GM23338 (cell line): Measurements from ENCODE around the gene SNRPA. TPM values are rescaled to one million over a fixed set of nuclear protein-coding genes. Genes with fewer than 3 reads are reported as not detected.

Experiments used
- ATAC-seq: fragments of 200-7000 bp; cut with Tn5 transposase; 3 replicates; pipeline ENCODE4 v1.9.1; 2020
- DNase-seq: peaks from one replicate; pipeline ENCODE4 v3.0.0-alpha.2; 2015; ENCODE audit warnings: low spot score
- H2AFZ ChIP-seq: fragments of 200-600 bp; sonication (generic); 2 replicates; pipeline ENCODE4 v1.8.0; 2016; ENCODE audit warnings: antibody characterized with exemption, mild to moderate bottlenecking, moderate library complexity
- H3F3A ChIP-seq: fragments of 200-600 bp; sonication (generic); replicated peaks from 2 replicates; pipeline ENCODE4 v1.8.0; 2017; ENCODE audit warnings: antibody characterized with exemption, mixed run types, low read depth
- H3K27ac ChIP-seq: fragments of 200-600 bp; sonication (generic); 2 replicates; pipeline ENCODE4 v1.6.1; 2016; ENCODE audit warnings: low read depth
- H3K27me3 ChIP-seq: fragments of 200-600 bp; sonication (generic); 2 replicates; pipeline ENCODE4 v1.8.0; 2016; ENCODE audit warnings: mild to moderate bottlenecking, mixed run types, moderate library complexity; ENCODE audit not compliant: insufficient read depth
- H3K36me3 ChIP-seq: fragments of 200-600 bp; sonication (generic); 2 replicates; pipeline ENCODE4 v1.8.0; 2016; ENCODE audit warnings: mild to moderate bottlenecking; ENCODE audit not compliant: insufficient read depth
- H3K4me1 ChIP-seq: fragments of 200-600 bp; sonication (generic); 2 replicates; pipeline ENCODE4 v1.8.0; 2016; ENCODE audit warnings: mild to moderate bottlenecking, moderate library complexity; ENCODE audit not compliant: insufficient read depth
- H3K4me2 ChIP-seq: fragments of 200-600 bp; sonication (generic); 2 replicates; pipeline ENCODE4 v1.7.1; 2017; ENCODE audit warnings: mixed run types
- H3K4me3 ChIP-seq: fragments of 200-600 bp; sonication (generic); 2 replicates; pipeline ENCODE4 v1.6.1; 2016; ENCODE audit warnings: mixed run types
- H3K79me2 ChIP-seq: fragments of 200-600 bp; sonication (generic); replicated peaks from 2 replicates; pipeline ENCODE4 v1.8.0; 2017; ENCODE audit warnings: mild to moderate bottlenecking; ENCODE audit not compliant: insufficient read depth
- H3K9me2 ChIP-seq: fragments of 200-600 bp; sonication (generic); 2 replicates; pipeline ENCODE4 v1.8.0; 2017; ENCODE audit not compliant: insufficient read depth
- H4K20me1 ChIP-seq: fragments of 200-600 bp; sonication (generic); replicated peaks from 2 replicates; pipeline ENCODE4 v1.8.0; 2017; ENCODE audit warnings: mild to moderate bottlenecking; ENCODE audit not compliant: insufficient read depth
- H3K27ac Mint-ChIP-seq: 2 replicates; pipeline ENCODE4 v1.8.0; 2020; ENCODE audit warnings: inconsistent platforms, mild to moderate bottlenecking, moderate library complexity, mixed read lengths
- H3K27me3 Mint-ChIP-seq: 3 replicates; pipeline ENCODE4 v1.8.0; 2022; ENCODE audit warnings: low read depth, mild to moderate bottlenecking, moderate library complexity, mixed read lengths, inconsistent platforms; ENCODE audit not compliant: insufficient read depth, poor library complexity
- H3K36me3 Mint-ChIP-seq: 3 replicates; pipeline ENCODE4 v1.8.0; 2021; ENCODE audit warnings: low read depth, mild to moderate bottlenecking, inconsistent platforms, moderate library complexity, mixed read lengths
- H3K4me1 Mint-ChIP-seq: 3 replicates; pipeline ENCODE4 v1.8.0; 2020; ENCODE audit warnings: mild to moderate bottlenecking, inconsistent platforms, mixed read lengths
- H3K4me3 Mint-ChIP-seq: 3 replicates; pipeline ENCODE4 v1.8.0; 2021; ENCODE audit warnings: moderate library complexity, mild to moderate bottlenecking, inconsistent platforms, mixed read lengths
- H3K9me3 Mint-ChIP-seq: 3 replicates; pipeline ENCODE4 v1.8.0; 2020; ENCODE audit warnings: moderate library complexity, mild to moderate bottlenecking, inconsistent platforms, mixed read lengths
- CREB1 ChIP-seq: fragments of 250-450 bp; sonication (Bioruptor Pico); IDR thresholded peaks from 2 replicates; pipeline ENCODE4 v1.5.0; 2020; ENCODE audit warnings: low read depth, mild to moderate bottlenecking, moderate library complexity
- CTCF ChIP-seq, 2 experiments: fragments of 200-600 bp in 1 of 2; sonication (generic) in 1 of 2; conservative IDR thresholded peaks; 2 replicates each; pipeline versions ENCODE4 v1.5.1 to v1.6.1; 2016 to 2017; ENCODE audit warnings: antibody characterized with exemption in 2 of 2, low read depth in 2 of 2, mild to moderate bottlenecking in 2 of 2, moderate library complexity in 1 of 2
- ETS1 ChIP-seq: IDR thresholded peaks from 2 replicates; pipeline ENCODE4 v1.6.1; 2016; ENCODE audit warnings: antibody characterized with exemption
- EZH2 ChIP-seq: fragments of 200-600 bp; sonication (generic); IDR thresholded peaks from one replicate; pipeline ENCODE4 v1.8.0; 2017; ENCODE audit warnings: antibody characterized with exemption, mild to moderate bottlenecking, low read depth; ENCODE audit not compliant: unreplicated experiment
- EZH2phosphoT487 ChIP-seq: fragments of 200-600 bp; sonication (generic); IDR thresholded peaks from one replicate; pipeline ENCODE4 v1.8.1; 2018; ENCODE audit warnings: antibody characterized with exemption; ENCODE audit not compliant: unreplicated experiment
- JUNB ChIP-seq: IDR thresholded peaks from one replicate; pipeline ENCODE4 v1.6.1; 2016; ENCODE audit warnings: antibody characterized with exemption; ENCODE audit not compliant: unreplicated experiment
- NANOG ChIP-seq: IDR thresholded peaks from 2 replicates; pipeline ENCODE4 v1.6.1; 2016; ENCODE audit warnings: antibody characterized with exemption, borderline replicate concordance
- POLR2AphosphoS5 ChIP-seq: IDR thresholded peaks from 2 replicates; pipeline ENCODE4 v1.6.1; 2016; ENCODE audit warnings: antibody characterized with exemption, low read depth
- REST ChIP-seq: IDR thresholded peaks from one replicate; pipeline ENCODE4 v1.6.1; 2018; ENCODE audit warnings: antibody characterized with exemption; ENCODE audit not compliant: unreplicated experiment
- STAT1 ChIP-seq: IDR thresholded peaks from one replicate; pipeline ENCODE4 v1.6.1; 2016; ENCODE audit warnings: antibody characterized with exemption; ENCODE audit not compliant: unreplicated experiment
- ZNF114 ChIP-seq: fragments of 250-450 bp; sonication (Bioruptor Pico); IDR thresholded peaks from 2 replicates; pipeline ENCODE4 v1.5.0; 2020; ENCODE audit warnings: mild to moderate bottlenecking, moderate library complexity
- ZNF331 ChIP-seq: fragments of 250-450 bp; sonication (Bioruptor Pico); IDR thresholded peaks from 2 replicates; pipeline ENCODE4 v1.5.0; 2020; ENCODE audit warnings: low read depth, mild to moderate bottlenecking, moderate library complexity
- ZNF462 ChIP-seq: fragments of 250-450 bp; sonication (Bioruptor Pico); IDR thresholded peaks from 2 replicates; pipeline ENCODE4 v1.5.0; 2020; ENCODE audit warnings: mild to moderate bottlenecking, moderate library complexity
- polyA plus RNA-seq: library from polyadenylated mRNA; unstranded; fragments of >200 nt; fragmentation: Nextera tagmentation; extraction: Ambion mirVana; gene quantifications from 2 replicates; pipeline ENCODE4 v1.2.1, GENCODE V29; 2016
- total RNA-seq: library from RNA; depleted of rRNA; stranded (reverse); fragments of >200 nt; shearing (Covaris generic); gene quantifications from 2 replicates; pipeline ENCODE4 v1.2.3, GENCODE V29; 2014

SNRPA gene
- total and polyA plus RNA-seq, 2 experiments from 2014 or later: 295 to 326 TPM

GRCh38 chr19:40737102-40737644, 13.8 kb upstream of the SNRPA start:
- H3K4me2 ChIP-seq: no peak overlapping the region
- peaks cover 13% of the 10 kb centered on the region for H3K27me3 Mint-ChIP-seq
- H3F3A ChIP-seq: no peaks in the 10 kb centered on the region
- H3K79me2 ChIP-seq: no peaks in the 10 kb centered on the region
- no peak for ATAC-seq
- H3K4me1 ChIP-seq: no peaks in the 10 kb centered on the region; the same call in 1 of the 2 replicates
- 0 out of 3 replicates have a peak, but pooled peaks cover 3% of the 10 kb centered on the region for H3K9me3 Mint-ChIP-seq
- DNase-seq: no peak
- H2AFZ ChIP-seq: no peak overlapping the region
- no peaks in the 10 kb centered on the region for H4K20me1 ChIP-seq
- H3K36me3 ChIP-seq: peaks cover 7% of the 10 kb centered on the region
- no peak overlapping the region for H3K4me3 ChIP-seq
- H3K36me3 Mint-ChIP-seq: peaks cover 51% of the 10 kb centered on the region
- H3K4me3 Mint-ChIP-seq: no peak overlapping the region
- TF ChIP-seq ETS1 (no peak), CTCF (conservative IDR thresholded peaks at IDR 0.05; ENCODE audit: low read depth in 2 of 2) (no peak), EZH2phosphoT487 (no peak), ZNF114 (CRISPR knock-in tag) (no peak), ZNF331 (CRISPR knock-in tag) (no peak), REST (no peak), CREB1 (no peak), EZH2 (no peak), POLR2AphosphoS5 (no peak), STAT1 (no peak), NANOG (no peak), JUNB (no peak), ZNF462 (CRISPR knock-in tag) (no peak)
- no peak overlapping the region for H3K27ac Mint-ChIP-seq
- H3K4me1 Mint-ChIP-seq: peaks cover 5% of the 10 kb centered on the region; the same call in 2 of the 3 replicates
- H3K27ac ChIP-seq: no peak overlapping the region
- no peaks in the 10 kb centered on the region for H3K27me3 ChIP-seq
- H3K9me2 ChIP-seq: no peaks in the 10 kb centered on the region
